IMR-90 (cell line): ENCODE data around the gene ELF5. TPM values are rescaled to one million over a fixed set of nuclear protein-coding genes. Genes with fewer than 3 reads are reported as not detected.

Experiments
- ELK1 ChIP-seq: fragments of 150-350 bp; IDR thresholded peaks from 2 replicates; pipeline ENCODE4 v1.6.1; 2016; ENCODE audit warnings: low read depth, mild to moderate bottlenecking, low read length, moderate library complexity, borderline replicate concordance
- RAD21 ChIP-seq: IDR thresholded peaks from 2 replicates; pipeline ENCODE4 v1.6.1; 2012; ENCODE audit warnings: low read length, improper control_type of control experiment
- polyA plus RNA-seq, 3 experiments: library from polyadenylated mRNA; depleted of rRNA; stranded (reverse); fragments of >200 nt; gene quantifications; 2 replicates each; pipeline ENCODE4 v1.2.3, GENCODE V29; 2012; ENCODE audit warnings: low replicate concordance in 1 of 3
- total RNA-seq: library from RNA; depleted of rRNA; stranded (reverse); fragments of >200 nt; gene quantifications from 2 replicates; pipeline ENCODE4 v1.2.3, GENCODE V29; 2012

ELF5 gene
- total and polyA plus RNA-seq, 2 of the 4 experiments (the other 2 are of a cell fraction): not detected

DNA sequence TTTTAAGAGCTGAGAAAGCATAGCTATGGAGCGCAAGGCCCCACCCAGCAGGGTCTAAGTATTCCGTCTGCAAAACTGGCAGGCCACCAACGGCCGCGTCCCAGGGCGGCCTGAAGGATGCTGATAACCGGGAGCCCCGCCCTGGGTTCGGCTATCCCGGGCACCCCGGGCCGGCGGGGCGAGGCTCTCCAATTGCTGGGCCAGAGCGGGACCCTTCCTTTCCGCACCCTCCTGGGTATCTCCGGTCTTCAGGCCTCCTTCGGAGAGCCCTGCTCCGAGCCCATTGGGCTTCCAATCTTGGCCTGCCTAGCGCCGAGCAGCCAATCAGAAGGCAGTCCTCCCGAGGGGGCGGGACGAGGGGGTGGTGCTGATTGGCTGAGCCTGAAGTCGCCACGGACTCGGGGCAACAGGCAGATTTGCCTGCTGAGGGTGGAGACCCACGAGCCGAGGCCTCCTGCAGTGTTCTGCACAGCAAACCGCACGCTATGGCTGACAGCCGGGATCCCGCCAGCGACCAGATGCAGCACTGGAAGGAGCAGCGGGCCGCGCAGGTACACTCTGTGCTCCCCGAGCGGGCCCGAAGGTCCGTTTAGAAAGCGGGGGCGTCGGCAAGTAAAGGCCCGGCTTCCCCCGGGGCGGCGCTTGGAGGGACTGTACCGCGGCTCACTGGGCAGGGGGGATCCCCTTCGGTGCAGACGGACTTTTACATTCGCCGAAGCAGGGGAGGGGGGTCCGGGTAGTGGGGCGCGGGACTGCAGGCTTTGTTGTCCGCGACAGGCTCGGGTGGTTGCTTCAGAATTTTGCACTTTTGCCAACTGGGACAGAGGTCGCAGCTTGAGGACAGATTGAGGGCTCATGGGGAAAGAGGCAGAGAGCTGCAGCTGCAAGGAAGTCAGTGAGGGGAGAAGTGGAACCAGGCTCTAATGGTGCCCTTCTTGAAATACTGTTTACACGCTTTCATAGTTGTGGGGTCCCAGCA lies 74.8 kb downstream of the ELF5 start, which contains the start of gene CAT (continued):
- TF ChIP-seq ELK1 (no peak), RAD21 (no peak)
